Panc1 (cell line): Measurements from ENCODE around the gene RAB3IL1. TPM values are rescaled to one million over a fixed set of nuclear protein-coding genes. Genes with fewer than 3 reads are reported as not detected.

Source experiments
- ATAC-seq: fragments of 200-7000 bp; cut with Tn5 transposase; 2 replicates; pipeline ENCODE4 v1.9.1; 2020; ENCODE audit warnings: mild to moderate bottlenecking, moderate library complexity
- BruUV-seq: library from RNA; stranded (reverse); fragments of 400-500 nt; replicated peaks from 2 replicates; lab custom pipeline; 2021; lab: Mats Ljungman, UMichigan
- CTCF ChIA-PET: fragments of 300-600 bp; sonication (Branson Sonifier 250); formaldehyde crosslinking; loops from one replicate; lab custom pipeline; 2022; ENCODE audit warnings: antibody characterized with exemption; lab: Charles Lee
- POLR2A ChIA-PET: fragments of 300-600 bp; sonication (Branson Sonifier 250); formaldehyde crosslinking; loops from one replicate; lab custom pipeline; 2022; ENCODE audit warnings: antibody characterized with exemption; lab: Charles Lee
- DNase-seq: peaks from one replicate; pipeline ENCODE4 v3.0.0-alpha.2; 2010; ENCODE audit warnings: low read depth, low spot score
- H3K27ac ChIP-seq: 2 replicates; pipeline ENCODE4 v1.5.1; 2011; ENCODE audit warnings: mild to moderate bottlenecking, low read length, inconsistent platforms
- H3K27me3 ChIP-seq: fragments of 200-500 bp; sonication (Bioruptor generic); 2 replicates; pipeline ENCODE4 v1.6.0; 2014; ENCODE audit warnings: low read length, inconsistent platforms; ENCODE audit not compliant: control insufficient read depth, insufficient read depth
- H3K36me3 ChIP-seq: fragments of 200-500 bp; sonication (Bioruptor generic); 2 replicates; pipeline ENCODE4 v1.5.1; 2014; ENCODE audit warnings: inconsistent platforms, mild to moderate bottlenecking, low read length, moderate library complexity; ENCODE audit not compliant: control insufficient read depth, insufficient read depth
- H3K4me1 ChIP-seq: 2 replicates; pipeline ENCODE4 v1.5.1; 2011; ENCODE audit warnings: inconsistent platforms, mild to moderate bottlenecking, low read length, moderate library complexity; ENCODE audit not compliant: control insufficient read depth, insufficient read depth
- H3K4me3 ChIP-seq, 2 experiments: 2 replicates each; pipeline ENCODE4 v1.5.1; 2011 to 2012; ENCODE audit warnings: low read depth in 2 of 2, low read length in 2 of 2, mild to moderate bottlenecking in 2 of 2, inconsistent platforms in 1 of 2, moderate library complexity in 1 of 2
- H3K9me3 ChIP-seq: fragments of 200-500 bp; sonication (Bioruptor generic); 2 replicates; pipeline ENCODE4 v1.5.1; 2014; ENCODE audit warnings: low read depth, mild to moderate bottlenecking, inconsistent platforms, low read length, moderate library complexity; ENCODE audit not compliant: control insufficient read depth, insufficient read depth
- CTCF ChIP-seq: fragments of 450-650 bp; IDR thresholded peaks from 2 replicates; pipeline ENCODE4 v1.5.1; 2017; ENCODE audit warnings: mild to moderate bottlenecking
- POLR2AphosphoS5 ChIP-seq: IDR thresholded peaks from 2 replicates; pipeline ENCODE4 v1.6.1; 2012; ENCODE audit warnings: mild to moderate bottlenecking, low read depth, low read length, moderate library complexity
- REST ChIP-seq, 2 experiments: IDR thresholded peaks; 2 replicates each; pipeline ENCODE4 v1.6.1; 2011 to 2012; ENCODE audit warnings: low read depth in 2 of 2, control low read depth in 1 of 2, low read length in 1 of 2, mild to moderate bottlenecking in 1 of 2, moderate library complexity in 1 of 2; ENCODE audit not compliant: insufficient read depth in 1 of 2
- SIN3A ChIP-seq: IDR thresholded peaks from 2 replicates; pipeline ENCODE4 v1.6.1; 2012; ENCODE audit warnings: low read depth, mild to moderate bottlenecking, low read length, moderate library complexity, borderline replicate concordance; ENCODE audit not compliant: insufficient read depth
- TCF7L2 ChIP-seq: IDR thresholded peaks from 2 replicates; pipeline ENCODE4 v1.6.1; 2011; ENCODE audit warnings: mild to moderate bottlenecking, low read depth, low read length, inconsistent platforms
- in situ Hi-C: cut with HindIII; loops from 2 replicates; pipeline ENCODE4 v1.10.0; 2016; ENCODE audit warnings: low sequenced_read_pairs, low pct_unique_long_range_greater_than_20kb
- intact Hi-C: fragments of 100-400 bp; cut with micrococcal nuclease; formaldehyde crosslinking; loops from one replicate; pipeline ENCODE4 v1.10.0; 2022; ENCODE audit not compliant: unreplicated experiment
- total RNA-seq: library from RNA; stranded (reverse); gene quantifications from one replicate; pipeline ENCODE4 v1.2.1, GENCODE V29; 2021; ENCODE audit not compliant: unreplicated experiment

The RAB3IL1 gene
- total RNA-seq, 1 experiment from 2014 or later, result 8.9 TPM

DNA sequence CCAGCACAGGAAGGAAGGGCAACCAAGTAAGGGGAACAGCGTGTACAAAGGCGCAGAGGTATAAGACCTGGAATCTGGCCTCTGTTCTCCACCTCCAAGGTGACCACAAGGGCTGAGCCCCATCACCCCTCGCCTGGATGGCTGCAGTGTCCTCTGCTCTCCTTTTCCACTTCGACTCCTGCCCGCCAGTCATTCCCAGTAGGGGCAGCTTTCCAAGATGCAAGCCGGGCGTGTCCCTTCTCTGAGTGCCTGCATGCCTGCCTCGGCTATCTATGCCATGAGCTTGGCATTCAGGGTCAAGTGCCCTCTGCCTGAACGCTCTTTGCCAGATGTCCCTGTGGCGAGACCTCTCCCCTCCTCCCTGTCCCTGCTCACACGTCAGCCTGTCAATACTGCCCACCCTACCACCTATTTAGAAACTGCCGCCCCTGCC lies 43.0 kb downstream of the RAB3IL1 start:
- no TSS peak for BruUV-seq
- no peaks in the 10 kb centered on the region for H3K27me3 ChIP-seq
- peaks cover 13% of the 10 kb centered on the region for H3K4me1 ChIP-seq
- in situ Hi-C loops (no loop called here), intact Hi-C loops (no loop called here)
- ChIA-PET POLR2A (no interaction called here), CTCF (interaction anchor here (0.5 to 1.0 kb wide), 2 partner anchors 25 to 76 kb away, joined by 5 to 13 read pairs; no protein-coding TSS in a partner anchor)
- H3K4me3 ChIP-seq, result no peak overlapping the region
- H3K36me3 ChIP-seq, result no peaks in the 10 kb centered on the region
- ATAC-seq (no peak), DNase-seq (no peak)
- no peaks in the 10 kb centered on the region for H3K9me3 ChIP-seq
- no peak overlapping the region for H3K27ac ChIP-seq
- TF ChIP-seq REST (IDR thresholded peaks at IDR 0.05; ENCODE audit: insufficient read depth in 1 of 2, low read depth in 2 of 2, low read length in 1 of 2) (no peak), POLR2AphosphoS5 (no peak), SIN3A (no peak), TCF7L2 (no peak), CTCF (no peak)

DNA sequence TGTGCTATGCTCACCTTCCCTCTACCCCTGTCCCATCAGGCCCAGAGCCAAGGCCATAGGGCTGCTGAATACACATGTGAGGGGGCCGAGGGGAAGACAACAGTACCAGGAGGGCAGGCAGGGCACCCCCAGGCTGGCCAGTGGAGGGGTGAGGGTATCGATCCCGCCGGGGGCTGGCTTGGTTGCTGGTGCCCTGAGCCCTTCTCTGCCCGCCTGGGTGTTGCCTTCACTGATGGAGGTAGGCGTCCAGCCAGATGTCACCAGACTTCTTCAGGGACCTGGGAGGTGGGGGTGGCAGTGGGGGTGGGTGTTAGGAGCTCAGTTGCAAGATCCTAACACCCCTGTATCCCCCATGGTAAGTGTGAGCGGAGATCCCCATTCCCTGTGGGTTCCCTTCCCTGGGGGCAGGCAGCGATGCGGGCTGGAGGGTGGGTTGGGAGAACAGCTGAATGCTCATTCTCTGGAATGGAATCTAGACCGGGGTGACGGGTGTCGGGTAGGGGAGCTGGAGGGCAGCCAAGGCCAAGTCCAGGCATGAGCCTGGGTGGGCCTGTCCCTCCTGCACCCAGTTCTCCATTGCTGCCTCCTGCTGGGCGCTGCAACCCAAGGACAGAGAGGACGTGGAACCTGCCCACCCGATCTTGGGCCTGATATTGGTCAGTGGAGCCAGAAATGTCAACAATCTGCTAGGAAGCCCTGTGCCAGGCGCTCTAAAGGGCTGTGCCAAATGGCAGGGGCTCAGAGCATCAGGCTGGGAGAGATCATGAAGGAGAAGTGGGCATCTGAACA lies 43.6 kb downstream of the RAB3IL1 start:
- in situ Hi-C loops (no loop called here), intact Hi-C loops (no loop called here)
- Histone ChIP-seq H3K4me1 (peaks cover 13% of the 10 kb centered on the region), H3K27me3 (no peaks in the 10 kb centered on the region), H3K27ac (no peak overlapping the region), H3K9me3 (no peaks in the 10 kb centered on the region), H3K36me3 (no peaks in the 10 kb centered on the region), H3K4me3 (no peak overlapping the region)
- TF ChIP-seq REST (IDR thresholded peaks at IDR 0.05; ENCODE audit: insufficient read depth in 1 of 2, low read depth in 2 of 2, low read length in 1 of 2) (no peak), SIN3A (no peak), POLR2AphosphoS5 (no peak), TCF7L2 (no peak), CTCF (no peak)
- DNase-seq (no peak), ATAC-seq (no peak)
- ChIA-PET POLR2A (interaction anchor here (0.6 kb wide), 1 partner anchor 49 kb away, joined by 6 read pairs; no protein-coding TSS in a partner anchor), CTCF (interaction anchor here (0.5 kb wide), 1 partner anchor 76 kb away, joined by 5 read pairs; no protein-coding TSS in a partner anchor)
- no TSS peak for BruUV-seq
